H1 (cell line): Measurements from ENCODE around the gene FLCN. TPM values are rescaled to one million over a fixed set of nuclear protein-coding genes. Genes with fewer than 3 reads are reported as not detected.

ENCODE experiments used
- CTCF ChIA-PET: fragments of 300-600 bp; sonication (Branson Sonifier 250); formaldehyde crosslinking; loops from one replicate; lab custom pipeline; 2021; ENCODE audit not compliant: partially characterized antibody; lab: Charles Lee
- POLR2A ChIA-PET: fragments of 300-600 bp; sonication (Branson Sonifier 250); formaldehyde crosslinking; loops from one replicate; lab custom pipeline; 2021; ENCODE audit warnings: inconsistent platforms; ENCODE audit not compliant: partially characterized antibody; lab: Charles Lee
- DNase-seq, 2 experiments: peaks; one replicate each; pipeline versions ENCODE4 v3.0.0 to v3.0.0-alpha.2; 2010 to 2022; ENCODE audit warnings: low spot score in 2 of 2, low read depth in 1 of 2, mixed read lengths in 1 of 2
- FAIRE-seq: peaks from 2 replicates; lab custom pipeline; 2011; peaks lifted over from hg19 to GRCh38; lab: Jason Lieb, UNC
- H2AFZ ChIP-seq: 2 replicates; pipeline ENCODE4 v1.8.1; 2012; ENCODE audit warnings: low read length, inconsistent platforms
- H2AK5ac ChIP-seq: 2 replicates; pipeline ENCODE4 v1.6.1; 2013; ENCODE audit warnings: low read depth, low read length
- H2BK120ac ChIP-seq: replicated peaks from 2 replicates; pipeline ENCODE3; 2013; ENCODE audit warnings: low read depth, low read length, inconsistent platforms
- H2BK12ac ChIP-seq: 2 replicates; pipeline ENCODE4 v1.6.1; 2013; ENCODE audit warnings: low read depth, low read length
- H2BK15ac ChIP-seq: 2 replicates; pipeline ENCODE4 v1.6.1; 2013; ENCODE audit warnings: low read length
- H2BK20ac ChIP-seq: 2 replicates; pipeline ENCODE4 v1.6.1; 2013; ENCODE audit warnings: low read length
- H2BK5ac ChIP-seq: 2 replicates; pipeline ENCODE4 v1.6.1; 2013; ENCODE audit warnings: low read depth, low read length
- H3K14ac ChIP-seq: 2 replicates; pipeline ENCODE4 v1.6.1; 2013; ENCODE audit warnings: inconsistent platforms; ENCODE audit not compliant: insufficient read length
- H3K18ac ChIP-seq: 2 replicates; pipeline ENCODE4 v1.6.1; 2013; ENCODE audit warnings: low read length; ENCODE audit errors: extremely low read depth
- H3K23ac ChIP-seq: 2 replicates; pipeline ENCODE4 v1.6.1; 2013; ENCODE audit warnings: inconsistent platforms; ENCODE audit not compliant: insufficient read length
- H3K23me2 ChIP-seq: 2 replicates; pipeline ENCODE4 v1.6.1; 2013; ENCODE audit warnings: low read depth, low read length
- H3K27ac ChIP-seq: 2 replicates; pipeline ENCODE4 v1.6.1; 2011; ENCODE audit warnings: low read depth, low read length, inconsistent platforms
- H3K27me3 ChIP-seq, 4 experiments: replicated peaks in 1 of 4; 1 replicate in 1 of 4; 2 replicates in 3 of 4; pipeline versions ENCODE4 v1.6.1 to v1.8.1; 2011 to 2013; ENCODE audit warnings: low read length in 3 of 4, mild to moderate bottlenecking in 3 of 4, inconsistent platforms in 2 of 4, mixed read lengths in 2 of 4, moderate library complexity in 1 of 4; ENCODE audit not compliant: control insufficient read depth in 3 of 4, insufficient read depth in 3 of 4; ENCODE audit errors: extremely low read depth in 1 of 4
- H3K36me3 ChIP-seq, 4 experiments: 2 replicates each; pipeline versions ENCODE4 v1.6.1 to v1.8.1; 2011 to 2013; ENCODE audit warnings: mild to moderate bottlenecking in 4 of 4, low read length in 3 of 4, moderate library complexity in 2 of 4, control low read depth in 1 of 4, inconsistent platforms in 1 of 4; ENCODE audit not compliant: insufficient read depth in 4 of 4, control insufficient read depth in 2 of 4
- H3K4ac ChIP-seq: replicated peaks from 2 replicates; pipeline ENCODE3; 2013; ENCODE audit warnings: low read length, low read depth, mixed read lengths, inconsistent platforms; ENCODE audit not compliant: insufficient read length
- H3K4me1 ChIP-seq, 4 experiments: replicated peaks in 1 of 4; 1 replicate in 1 of 4; 2 replicates in 3 of 4; pipeline versions ENCODE4 v1.6.1 to v1.8.1; 2011 to 2013; ENCODE audit warnings: low read length in 3 of 4, inconsistent platforms in 2 of 4, mixed read lengths in 1 of 4; ENCODE audit not compliant: insufficient read depth in 4 of 4, control insufficient read depth in 3 of 4
- H3K4me2 ChIP-seq, 2 experiments: 2 replicates each; pipeline versions ENCODE4 v1.6.1 to v1.8.1; 2011 to 2013; ENCODE audit warnings: low read depth in 2 of 2, low read length in 2 of 2, control low read depth in 1 of 2, inconsistent platforms in 1 of 2, mild to moderate bottlenecking in 1 of 2; ENCODE audit not compliant: insufficient read depth in 1 of 2
- H3K4me3 ChIP-seq, 4 experiments: fragments of 200-600, 300-600 bp in 1 of 4; sonication (generic), shearing (Covaris generic), sonication (Bioruptor Twin) in 1 of 4; 2 replicates each; pipeline versions ENCODE4 v1.5.1 to v1.8.1; 2011 to 2016; ENCODE audit warnings: low read length in 4 of 4, low read depth in 3 of 4, control low read depth in 2 of 4, inconsistent platforms in 2 of 4, mild to moderate bottlenecking in 2 of 4, mixed read lengths in 1 of 4, moderate library complexity in 1 of 4; ENCODE audit not compliant: insufficient read depth in 2 of 4; ENCODE audit errors: extremely low read depth in 1 of 4
- H3K56ac ChIP-seq: replicated peaks from 2 replicates; pipeline ENCODE3; 2013; ENCODE audit warnings: low read depth, mild to moderate bottlenecking, mixed read lengths, low read length, inconsistent platforms; ENCODE audit not compliant: insufficient read length
- H3K79me1 ChIP-seq: 2 replicates; pipeline ENCODE4 v1.6.1; 2013; ENCODE audit warnings: low read depth, low read length, control low read depth
- H3K79me2 ChIP-seq, 2 experiments: 2 replicates each; pipeline versions ENCODE4 v1.6.1 to v1.8.1; 2012 to 2013; ENCODE audit warnings: low read length in 2 of 2, mild to moderate bottlenecking in 2 of 2, inconsistent platforms in 1 of 2; ENCODE audit not compliant: insufficient read depth in 2 of 2, control insufficient read depth in 1 of 2
- H3K9ac ChIP-seq, 4 experiments: replicated peaks in 1 of 4; 1 replicate in 1 of 4; 2 replicates in 3 of 4; pipeline versions ENCODE4 v1.6.1 to v1.8.1; 2011 to 2013; ENCODE audit warnings: low read depth in 3 of 4, low read length in 3 of 4, control low read depth in 2 of 4, mild to moderate bottlenecking in 2 of 4, moderate library complexity in 2 of 4, inconsistent platforms in 1 of 4; ENCODE audit errors: extremely low read depth in 1 of 4
- H3K9me3 ChIP-seq, 2 experiments: 2 replicates each; pipeline versions ENCODE4 v1.6.1 to v1.8.1; 2012 to 2013; ENCODE audit warnings: mild to moderate bottlenecking in 2 of 2, moderate library complexity in 2 of 2, control low read depth in 1 of 2, inconsistent platforms in 1 of 2, low read depth in 1 of 2, low read length in 1 of 2, mixed read lengths in 1 of 2; ENCODE audit not compliant: insufficient read depth in 2 of 2
- H4K20me1 ChIP-seq, 2 experiments: replicated peaks in 1 of 2; 2 replicates each; pipeline versions ENCODE3 to v1.8.1; 2011 to 2013; ENCODE audit warnings: inconsistent platforms in 2 of 2, low read length in 2 of 2, mild to moderate bottlenecking in 1 of 2; ENCODE audit not compliant: insufficient read depth in 2 of 2, control insufficient read depth in 1 of 2
- H4K5ac ChIP-seq: 2 replicates; pipeline ENCODE4 v1.6.1; 2013; ENCODE audit warnings: low read length, low read depth, mixed read lengths, inconsistent platforms; ENCODE audit not compliant: insufficient read length
- H4K8ac ChIP-seq: 2 replicates; pipeline ENCODE4 v1.8.0; 2013; ENCODE audit warnings: mild to moderate bottlenecking, moderate library complexity, low read length, inconsistent platforms; ENCODE audit not compliant: insufficient read depth; ENCODE audit errors: extremely low read depth
- H4K91ac ChIP-seq: replicated peaks from 2 replicates; pipeline ENCODE3; 2013; ENCODE audit warnings: low read length, mixed read lengths, inconsistent platforms; ENCODE audit not compliant: insufficient read length
- CEBPB ChIP-seq: IDR thresholded peaks from 2 replicates; pipeline ENCODE4 v1.6.1; 2012; ENCODE audit warnings: low read depth, low read length
- HDAC6 ChIP-seq: IDR thresholded peaks from one replicate; pipeline ENCODE4 v1.7.1; 2012; ENCODE audit warnings: low read depth, mild to moderate bottlenecking, inconsistent platforms, low read length, moderate library complexity
- MAFK ChIP-seq: IDR thresholded peaks from 2 replicates; pipeline ENCODE4 v1.6.1; 2012; ENCODE audit warnings: low read depth, mild to moderate bottlenecking, improper control_type of control experiment, low read length
- PHF8 ChIP-seq: fragments of 200-600 bp; sonication (generic); conservative IDR thresholded peaks from 2 replicates; pipeline ENCODE4 v1.7.1; 2012; ENCODE audit warnings: low read depth, mild to moderate bottlenecking, inconsistent platforms, low read length, moderate library complexity
- SP1 ChIP-seq: IDR thresholded peaks from 2 replicates; pipeline ENCODE4 v1.6.1; 2011; ENCODE audit warnings: low read depth, low read length
- SP2 ChIP-seq: IDR thresholded peaks from 2 replicates; pipeline ENCODE4 v1.6.1; 2012; ENCODE audit warnings: mild to moderate bottlenecking, low read length, inconsistent platforms
- YY1 ChIP-seq: IDR thresholded peaks from 2 replicates; pipeline ENCODE4 v1.6.1; 2011; ENCODE audit warnings: low read depth, mild to moderate bottlenecking, low read length
- WGBS, 2 experiments: shearing (Covaris generic) in 1 of 2; methylation state at CpG; one replicate each; pipeline versions ENCODE4 v1.1.6 to v1.1.7; 2013 to 2015; ENCODE audit warnings: low lambda C conversion rate in 2 of 2, mixed read lengths in 2 of 2, inconsistent platforms in 1 of 2, low coverage in 1 of 2, missing lambda C conversion rate in 1 of 2; ENCODE audit not compliant: insufficient replicate concordance in 2 of 2, insufficient coverage in 1 of 2, insufficient read length in 1 of 2; ENCODE audit errors: extremely low coverage in 1 of 2, missing lambda C conversion rate in 1 of 2; 5-methylcytosine and 5-hydroxymethylcytosine counted together
- polyA plus RNA-seq, 7 experiments: library from polyadenylated mRNA; depleted of rRNA in 3 of 7; stranded (reverse) in 5 of 7; unstranded in 2 of 7; fragments of >200 nt in 5 of 7; fragments of 200-250 nt in 2 of 7; gene quantifications; 1 replicate in 5 of 7; 2 replicates in 1 of 7; 4 replicates in 1 of 7; pipeline versions ENCODE4 v1.2.1 to v1.2.3, GENCODE V29; 2011 to 2013; ENCODE audit warnings: missing spikeins in 2 of 7, mixed read lengths in 2 of 7
- total RNA-seq: library from RNA; stranded (reverse); fragmentation: NEBNext Ultra II Directional; extraction: Animal tissue kit (Norgen Biotek cat#: 25700); gene quantifications from 2 replicates; pipeline ENCODE4 v1.2.1, GENCODE V29; 2021

Gene FLCN
- total and polyA plus RNA-seq, 2 of the 8 experiments (the other 6 are each of a cell fraction or from before 2014, with no cell fraction given), result 15.6 to 34.6 TPM

GRCh38 chr17:17241656-17242055, 4.7 kb upstream of the FLCN start:
- Histone ChIP-seq H3K36me3 (peaks cover 2 to 10% (median 5%) of the 10 kb centered on the region in 4 experiments; a peak in 4 of 8 replicates), H3K23me2 (peaks cover 2% of the 10 kb centered on the region; the same call in 1 of the 2 replicates), H2BK120ac (no peak overlapping the region), H2AFZ (no peak overlapping the region), H3K4me3 (no peak overlapping the region), H3K4ac (no peak overlapping the region), H2BK5ac (no peak overlapping the region), H3K27ac (no peak overlapping the region), H3K18ac (no peak overlapping the region), H2BK20ac (no peak overlapping the region), H3K56ac (no peak overlapping the region), H4K5ac (no peak overlapping the region), H3K79me2 (peaks cover 0 to 2% of the 10 kb centered on the region in 2 experiments; a peak in 2 of 4 replicates), H2BK15ac (no peak overlapping the region), H3K4me1 (no peaks in the 10 kb centered on the region), H2BK12ac (no peak overlapping the region), H4K91ac (no peak overlapping the region)
- FAIRE-seq, result no peak
- no peak for DNase-seq
- POLR2A ChIA-PET, result interaction anchor here (1.0 kb wide), 1 partner anchor 12 kb away, joined by 4 read pairs; no protein-coding TSS in a partner anchor
- TF ChIP-seq YY1 (no peak), HDAC6 (no peak), SP2 (no peak), PHF8 (no peak), CEBPB (no peak), SP1 (no peak), MAFK (no peak)
- TF ChIP-seq, all 59 proteins: peak for 0
- Histone ChIP-seq H3K79me1 (peaks cover under 1% of the 10 kb centered on the region; the same call in 1 of the 2 replicates), H4K8ac (no peak overlapping the region), H3K14ac (no peak overlapping the region), H3K9ac (no peak overlapping the region), H3K23ac (no peak overlapping the region), H2AK5ac (no peak overlapping the region), H3K9me3 (no peaks in the 10 kb centered on the region), H4K20me1 (peaks cover 0 to 2% of the 10 kb centered on the region in 2 experiments), H3K4me2 (no peak overlapping the region), H3K27me3 (no peaks in the 10 kb centered on the region)
- CTCF ChIA-PET, result interaction anchor here (1.8 kb wide), 1 partner anchor 28 kb away, joined by 6 read pairs; no protein-coding TSS in a partner anchor
- WGBS, 2 experiments, result 89% methylated on average over 10 of the region's 10 CpGs; no CpG with 5 or more reads in 1 of the 2 experiments
